HG02678 (cell line): ENCODE measurements around the gene COL11A2.
"Not testable (repeated sequence)": the region's sequence is repeated elsewhere in the genome, so short reads cannot be mapped to it uniquely, and the experiment has no call there.

Experiments
- ATAC-seq: cut with Tn5 transposase; IDR thresholded peaks from one replicate; pipeline ENCODE4 v1.9.1; 2021; ENCODE audit warnings: mild to moderate bottlenecking, moderate library complexity; ENCODE audit not compliant: unreplicated experiment

The COL11A2 gene

GRCh38 chr6:33160096-33160495 lies 32.2 kb downstream of the COL11A2 start:
- ATAC-seq: no peak

- no peak for ATAC-seq
Observed at GRCh38 chr6:33156964-33157363, 35.3 kb downstream of the COL11A2 start.

GRCh38 chr6:33156561-33156960 lies 35.7 kb downstream of the COL11A2 start:
- ATAC-seq: no peak

DNA sequence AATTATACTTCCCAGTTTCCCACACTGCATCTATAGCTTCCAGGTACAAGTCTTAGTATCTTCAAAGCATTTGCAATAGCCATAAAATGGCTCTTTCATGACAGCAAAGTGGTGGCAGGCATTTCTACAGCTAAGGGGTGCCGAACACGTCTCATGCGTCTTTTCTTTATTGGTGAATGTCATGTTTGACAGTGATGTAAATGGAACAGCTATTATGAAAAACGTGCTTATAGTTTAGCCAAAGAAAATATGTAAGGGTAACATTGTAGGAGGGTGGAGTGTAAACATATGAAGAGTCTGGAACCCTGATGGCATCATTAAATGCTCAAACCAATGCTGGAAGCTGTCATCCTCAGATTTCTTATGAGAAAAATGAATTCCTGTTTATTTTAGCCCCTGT lies 37.9 kb downstream of the COL11A2 start:
- no peak for ATAC-seq

GRCh38 chr6:33151050-33151449 lies 41.2 kb downstream of the COL11A2 start:
- ATAC-seq: no peak

GRCh38 chr6:33150560-33150959 lies 41.7 kb downstream of the COL11A2 start:
- ATAC-seq: not testable (repeated sequence)

GRCh38 chr6:33147807-33148666 lies 44.2 kb downstream of the COL11A2 start:
- no peak for ATAC-seq

DNA sequence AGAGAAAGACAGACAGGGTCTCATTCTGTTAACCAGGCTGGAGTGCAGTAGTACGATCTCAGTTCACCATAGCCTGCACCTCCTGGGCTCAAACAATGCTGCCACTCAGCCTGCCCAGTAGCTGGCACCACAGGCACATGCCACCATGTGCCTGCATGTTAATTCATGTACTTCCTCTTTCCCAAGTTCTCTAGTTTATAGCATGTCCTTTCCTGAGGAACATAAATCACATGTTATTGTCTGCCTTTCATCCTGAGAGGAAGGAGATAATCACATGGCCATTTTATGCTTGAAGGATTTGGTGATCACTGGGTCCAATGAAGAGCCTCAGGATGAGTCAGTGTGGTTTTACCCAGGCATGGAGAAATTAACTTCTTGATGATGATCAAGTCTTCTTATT lies 47.9 kb downstream of the COL11A2 start:
- no peak for ATAC-seq

- no peak for ATAC-seq
Observed at GRCh38 chr6:33143113-33143770, 49.0 kb downstream of the COL11A2 start.

- ATAC-seq: no peak
Observed at GRCh38 chr6:33142501-33143070, 49.7 kb downstream of the COL11A2 start.

GRCh38 chr6:33140556-33140955 lies 51.7 kb downstream of the COL11A2 start:
- ATAC-seq: no peak

- no peak for ATAC-seq
Observed at GRCh38 chr6:33139596-33140206, 52.6 kb downstream of the COL11A2 start.

DNA sequence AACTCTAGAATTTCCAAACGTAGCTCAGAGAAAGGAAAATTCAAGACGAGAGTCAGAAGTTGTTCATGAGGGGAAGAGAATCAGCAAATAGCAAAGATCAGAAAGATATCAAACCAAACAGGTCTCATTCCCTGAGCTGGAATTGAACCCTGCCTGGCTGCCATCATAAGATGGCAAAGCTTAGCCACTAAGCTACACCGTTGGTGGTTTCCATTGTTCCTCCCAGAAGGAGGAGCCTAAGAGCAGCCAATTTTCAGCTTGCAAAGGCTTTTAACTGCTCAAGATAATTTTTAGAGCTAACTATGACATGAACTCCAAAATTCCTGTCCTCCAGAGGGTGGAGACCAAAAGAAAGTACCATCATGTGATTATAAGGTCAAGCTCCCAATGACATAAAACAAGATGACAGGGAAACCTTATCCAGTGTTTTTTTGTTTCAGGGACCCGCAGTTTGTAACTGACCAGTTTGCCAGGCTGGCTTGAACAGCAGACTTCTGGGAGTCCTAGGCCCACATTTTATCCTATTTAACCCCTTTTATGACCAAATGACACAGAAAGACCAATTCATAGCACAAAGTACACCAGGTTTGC lies 55.9 kb downstream of the COL11A2 start:
- ATAC-seq: no peak

- no peak for ATAC-seq
Observed at GRCh38 chr6:33132081-33132524, 60.2 kb downstream of the COL11A2 start.

DNA sequence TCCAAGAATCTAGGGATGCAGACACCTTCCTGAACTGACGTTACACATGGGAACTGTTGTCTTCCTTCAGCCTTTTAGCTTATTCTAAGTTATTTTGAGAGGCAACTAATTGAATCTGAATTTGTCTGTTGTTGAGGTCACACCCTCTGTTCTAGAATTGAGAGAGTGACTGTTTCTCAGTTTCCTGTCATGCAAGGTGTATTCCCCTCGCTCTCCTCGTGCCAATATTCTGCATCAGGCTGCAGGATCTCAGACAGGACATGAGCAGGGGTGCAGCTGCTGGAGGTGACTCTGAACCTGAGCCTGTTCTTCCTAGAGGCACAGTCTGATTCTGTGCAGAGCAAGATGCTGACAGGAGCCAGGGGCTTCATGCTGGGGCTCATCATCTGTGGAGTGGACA lies 63.9 kb downstream of the COL11A2 start:
- ATAC-seq: no peak

DNA sequence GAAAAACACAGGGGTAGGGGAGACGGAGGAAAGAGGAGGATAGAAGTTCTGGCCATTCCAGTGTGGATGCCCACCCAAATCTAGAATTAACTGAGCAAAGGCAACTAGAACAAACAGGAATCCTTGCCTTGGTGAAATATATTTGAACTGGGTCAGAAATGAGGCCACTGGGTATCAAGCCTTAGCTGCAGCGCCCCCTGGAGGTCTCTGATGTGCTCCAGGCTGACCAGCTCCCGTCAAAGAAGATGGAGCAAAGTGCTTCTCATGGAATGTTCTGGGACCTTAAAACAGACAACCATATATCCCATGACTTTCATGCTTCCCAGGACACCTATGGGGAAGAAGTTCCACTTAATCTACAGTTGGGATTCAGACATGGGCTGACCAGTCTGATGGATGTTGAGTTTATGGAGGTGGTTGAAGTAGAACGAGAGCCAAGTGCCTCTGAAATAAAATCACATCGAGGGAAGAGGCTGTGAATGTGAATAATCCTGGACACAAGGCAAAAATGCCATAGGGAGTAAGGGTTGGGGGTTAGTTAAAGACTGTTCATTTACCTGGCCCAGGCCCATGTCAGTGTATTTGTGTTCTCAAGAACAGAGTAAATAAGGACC lies 66.1 kb downstream of the COL11A2 start:
- ATAC-seq: no peak

GRCh38 chr6:33124947-33125346 lies 67.3 kb downstream of the COL11A2 start:
- ATAC-seq: no peak

GRCh38 chr6:33124525-33124901 lies 67.8 kb downstream of the COL11A2 start:
- no peak for ATAC-seq

DNA sequence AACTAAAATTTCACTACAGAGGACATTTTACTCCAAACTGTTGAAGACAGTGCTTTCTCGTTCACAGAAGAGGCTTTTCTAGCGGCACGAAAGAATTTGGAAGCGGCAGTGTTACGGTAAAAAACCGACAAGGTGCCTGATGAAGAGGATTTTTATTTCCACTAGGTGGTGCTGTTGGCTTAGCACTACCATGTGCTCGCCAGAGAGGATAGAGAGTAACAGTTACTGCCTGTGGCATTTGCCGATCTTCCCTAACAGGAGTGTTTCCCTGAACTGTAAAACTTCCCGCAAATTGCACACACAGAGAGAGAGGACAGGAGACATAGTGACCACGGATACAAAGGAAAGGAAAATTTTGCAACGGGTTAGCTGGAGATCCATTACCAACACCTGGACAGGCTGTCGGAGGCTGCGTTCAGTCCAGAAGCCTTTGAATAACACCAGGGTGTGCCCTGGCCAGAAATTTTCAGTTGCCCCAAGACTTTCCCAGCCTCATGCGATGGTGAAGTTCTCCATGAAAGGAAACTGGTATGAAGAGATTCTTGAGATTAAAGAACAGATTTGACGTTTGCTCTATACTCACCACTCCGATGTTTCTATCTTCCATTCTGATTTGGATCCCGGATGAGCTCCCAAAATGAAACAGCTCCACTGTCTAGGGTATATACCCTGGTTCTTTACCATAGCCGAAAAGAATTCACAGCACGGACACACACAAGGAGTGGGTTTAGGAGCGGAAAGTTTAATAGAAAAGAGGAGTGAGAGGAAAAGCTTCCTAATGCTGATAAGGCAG lies 68.3 kb downstream of the COL11A2 start:
- ATAC-seq: no peak

DNA sequence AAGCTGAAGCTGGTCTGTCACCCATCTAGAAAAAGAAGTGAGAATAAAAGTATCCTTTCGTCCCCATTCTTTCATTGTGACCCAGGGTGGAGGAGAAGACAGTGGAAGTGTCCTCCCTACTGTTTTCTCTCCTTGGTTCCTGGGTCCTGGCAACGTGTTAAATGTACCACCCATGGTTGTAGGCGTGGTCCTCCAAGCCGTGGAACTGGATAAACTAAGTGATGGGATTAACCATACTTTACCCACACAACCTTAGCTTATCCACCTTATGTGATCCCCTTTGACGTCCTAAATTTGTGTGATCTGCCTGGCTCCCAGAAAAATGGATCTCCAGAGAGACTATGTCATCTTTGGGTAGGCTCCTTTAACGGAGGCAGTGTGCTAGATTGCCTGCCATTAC lies 69.1 kb downstream of the COL11A2 start:
- no peak for ATAC-seq
